Measurements from ENCODE around the gene ZFYVE16. TPM values are rescaled to one million over a fixed set of nuclear protein-coding genes. Genes with fewer than 3 reads are reported as not detected.

The ZFYVE16 gene
- total and polyA plus RNA-seq, 2 experiments from 2014 or later, result 15.8 to 19.0 TPM

DNA sequence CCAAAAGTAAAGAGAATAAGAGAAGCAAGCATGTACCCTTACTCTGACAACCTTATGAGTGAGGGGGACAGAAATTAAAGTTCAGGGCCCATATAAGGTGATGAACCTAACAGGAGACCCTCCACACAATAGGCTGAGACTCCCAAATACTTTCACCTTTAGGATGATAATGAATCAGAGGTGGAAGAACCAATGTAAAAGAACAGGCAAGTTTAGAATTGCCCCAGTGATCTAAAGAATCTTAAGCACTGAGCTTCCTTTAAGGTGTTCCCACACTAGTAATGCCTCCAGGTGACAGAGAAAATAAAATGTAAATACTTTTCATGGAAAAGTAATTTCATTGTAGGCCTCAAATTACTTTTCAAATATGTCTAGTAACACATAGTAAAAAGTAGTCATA, 71.8 kb downstream of the ZFYVE16 start:
- H3K9me2 ChIP-seq (ENCODE audit: insufficient read depth), result no peaks in the 10 kb centered on the region
- no peaks in the 10 kb centered on the region for H3K4me1 ChIP-seq (ENCODE audit: insufficient read depth)
- H3K36me3 ChIP-seq (ENCODE audit: low read depth), result peaks cover 26% of the 10 kb centered on the region; the same call in 1 of the 2 replicates
- H3K9ac ChIP-seq, result no peak overlapping the region
- H2AFZ ChIP-seq, result no peak overlapping the region
- no peaks in the 10 kb centered on the region for H3F3A ChIP-seq (ENCODE audit: insufficient read depth)
- no peak overlapping the region for H3K4me3 ChIP-seq
- H3K27ac ChIP-seq, result no peak overlapping the region
- no peaks in the 10 kb centered on the region for H3K27me3 ChIP-seq (replicated peaks; ENCODE audit: insufficient read depth)
- no peaks in the 10 kb centered on the region for H3K9me3 ChIP-seq (ENCODE audit: low read depth)
- no peak for TF ChIP-seq EZH2 (IDR thresholded peaks at IDR 0.05; ENCODE audit: insufficient read depth, poor library complexity, severe bottlenecking)
- no peak for TF ChIP-seq EZH2phosphoT487 (IDR thresholded peaks at IDR 0.05; ENCODE audit: insufficient read depth, low read depth)
- no peak for DNase-seq
- no peak overlapping the region for H3K4me2 ChIP-seq (ENCODE audit: unreplicated experiment)
- no peaks in the 10 kb centered on the region for H3K79me2 ChIP-seq (ENCODE audit: insufficient read depth)
- in situ Hi-C loops (cut with MboI), result no loop called here
- no peaks in the 10 kb centered on the region for H4K20me1 ChIP-seq (ENCODE audit: insufficient read depth)

DNA sequence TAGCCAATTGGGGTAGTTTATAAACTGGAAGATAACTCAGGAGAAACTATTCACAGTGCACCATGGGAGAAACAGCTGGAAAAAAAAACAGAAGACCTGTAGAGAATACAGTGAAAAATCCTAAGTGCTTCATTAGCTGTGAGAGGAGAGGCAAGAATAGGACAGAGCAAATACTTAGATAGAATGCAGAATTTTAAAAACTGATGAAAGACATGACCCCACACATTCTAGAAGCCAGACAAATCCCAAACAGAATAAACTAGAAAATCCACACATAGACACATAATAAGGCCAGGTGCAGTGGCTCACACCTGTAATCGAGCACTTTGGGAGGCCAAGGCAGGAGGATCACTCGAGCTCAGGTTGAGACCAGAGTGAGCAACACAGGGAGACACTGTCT, 72.5 kb downstream of the ZFYVE16 start:
- Histone ChIP-seq H3F3A (ENCODE audit: insufficient read depth) (no peaks in the 10 kb centered on the region), H3K4me3 (no peak overlapping the region), H3K36me3 (ENCODE audit: low read depth) (peaks cover 20% of the 10 kb centered on the region; the same call in 1 of the 2 replicates), H4K20me1 (ENCODE audit: insufficient read depth) (no peaks in the 10 kb centered on the region), H3K27ac (no peak overlapping the region), H3K27me3 (replicated peaks; ENCODE audit: insufficient read depth) (no peaks in the 10 kb centered on the region), H2AFZ (no peak overlapping the region), H3K9ac (no peak overlapping the region), H3K9me2 (ENCODE audit: insufficient read depth) (no peaks in the 10 kb centered on the region), H3K4me1 (ENCODE audit: insufficient read depth) (no peaks in the 10 kb centered on the region), H3K79me2 (ENCODE audit: insufficient read depth) (no peaks in the 10 kb centered on the region), H3K9me3 (ENCODE audit: low read depth) (no peaks in the 10 kb centered on the region), H3K4me2 (ENCODE audit: unreplicated experiment) (no peak overlapping the region)
- 97 to 100% methylated on average over 2 of the region's 2 CpGs for WGBS, 2 experiments (ENCODE audit: low coverage in 1 of 2, low lambda C conversion rate in 2 of 2, missing lambda C conversion rate in 2 of 2)
- no peak for DNase-seq
- no peak for TF ChIP-seq EZH2 (IDR thresholded peaks at IDR 0.05; ENCODE audit: insufficient read depth, poor library complexity, severe bottlenecking)
- no peak for TF ChIP-seq EZH2phosphoT487 (IDR thresholded peaks at IDR 0.05; ENCODE audit: insufficient read depth, low read depth)
- in situ Hi-C loops (cut with MboI), result no loop called here

DNA sequence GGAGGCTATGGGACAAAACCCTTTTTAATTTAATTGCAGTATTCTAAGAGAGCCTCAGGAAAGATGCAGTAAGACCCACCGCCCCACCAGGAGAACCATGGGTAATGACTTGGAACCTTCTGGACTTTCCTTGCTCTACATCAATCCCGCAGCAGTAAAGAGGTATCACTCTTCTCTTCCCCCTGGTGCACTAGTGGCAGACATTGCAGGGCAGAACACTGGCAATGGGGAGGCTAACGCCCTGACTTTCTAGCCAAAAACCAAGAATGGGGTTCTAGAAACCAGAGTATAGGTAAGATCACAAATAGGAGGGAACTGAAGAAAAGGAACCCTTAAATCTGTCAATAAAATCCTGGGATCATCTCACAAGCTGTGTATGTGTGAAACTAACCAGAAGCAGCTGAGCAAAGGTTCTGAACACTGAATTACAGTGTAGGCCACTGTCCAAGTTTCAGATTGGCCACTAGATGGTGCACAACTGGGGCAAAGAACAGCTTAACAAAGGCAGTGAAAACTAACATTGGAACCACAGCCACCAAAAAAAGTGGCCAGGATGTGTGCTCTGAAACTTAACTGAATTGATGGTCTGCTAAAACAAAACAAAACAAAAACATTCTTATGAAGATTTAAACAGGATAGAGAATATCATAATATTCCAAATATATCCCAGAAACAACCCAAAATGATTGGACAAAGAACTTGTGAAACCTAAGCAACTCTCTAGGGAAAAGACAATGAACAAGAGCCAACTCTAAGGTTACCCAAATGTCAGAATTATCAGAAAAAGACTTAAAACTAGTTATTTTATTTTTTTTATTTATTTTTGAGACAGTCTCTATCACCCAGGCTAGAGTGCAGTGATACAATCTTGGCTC, 73.4 kb downstream of the ZFYVE16 start:
- Histone ChIP-seq H3F3A (ENCODE audit: insufficient read depth) (0 out of 2 replicates have a peak, but pooled peaks cover 2% of the 10 kb centered on the region), H3K9ac (no peak overlapping the region), H3K9me3 (ENCODE audit: low read depth) (no peaks in the 10 kb centered on the region), H3K36me3 (ENCODE audit: low read depth) (peaks cover 17% of the 10 kb centered on the region; the same call in 1 of the 2 replicates), H3K9me2 (ENCODE audit: insufficient read depth) (no peaks in the 10 kb centered on the region), H3K4me3 (no peak overlapping the region), H3K4me2 (ENCODE audit: unreplicated experiment) (no peak overlapping the region), H3K79me2 (ENCODE audit: insufficient read depth) (no peaks in the 10 kb centered on the region), H2AFZ (no peak overlapping the region), H3K27ac (no peak overlapping the region), H3K4me1 (ENCODE audit: insufficient read depth) (no peaks in the 10 kb centered on the region), H4K20me1 (ENCODE audit: insufficient read depth) (no peaks in the 10 kb centered on the region), H3K27me3 (replicated peaks; ENCODE audit: insufficient read depth) (no peaks in the 10 kb centered on the region)
- 98 to 99% methylated on average over 3 of the region's 3 CpGs for WGBS, 2 experiments (ENCODE audit: low coverage in 1 of 2, low lambda C conversion rate in 2 of 2, missing lambda C conversion rate in 2 of 2)
- peak; percentile 78 for DNase-seq
- in situ Hi-C loops (cut with MboI), result no loop called here
- TF ChIP-seq EZH2phosphoT487 (IDR thresholded peaks at IDR 0.05; ENCODE audit: insufficient read depth, low read depth) (no peak), EZH2 (IDR thresholded peaks at IDR 0.05; ENCODE audit: insufficient read depth, poor library complexity, severe bottlenecking) (no peak)

DNA sequence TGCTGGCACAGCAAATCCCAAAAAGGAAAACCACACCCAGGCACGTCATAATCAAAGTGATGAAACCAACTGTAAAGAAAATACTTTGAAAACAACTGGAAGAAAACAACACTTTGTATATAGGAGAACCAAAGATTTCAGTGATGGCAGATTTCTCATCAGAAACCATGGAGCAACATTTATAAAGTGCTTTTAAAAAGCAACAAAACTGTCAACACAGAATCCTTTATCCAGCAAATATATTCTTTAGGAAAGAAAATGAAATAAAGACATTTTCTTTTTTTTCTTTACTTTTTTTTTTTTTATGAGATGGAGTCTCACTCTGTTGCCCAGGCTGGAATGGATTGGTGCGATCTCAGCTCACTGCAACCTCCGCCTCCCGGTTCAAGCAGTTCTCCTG, 74.7 kb downstream of the ZFYVE16 start:
- H3K4me3 ChIP-seq, result no peak overlapping the region
- H3K27ac ChIP-seq, result no peak overlapping the region
- H2AFZ ChIP-seq, result no peak overlapping the region
- TF ChIP-seq EZH2 (IDR thresholded peaks at IDR 0.05; ENCODE audit: insufficient read depth, poor library complexity, severe bottlenecking), result no peak
- TF ChIP-seq EZH2phosphoT487 (IDR thresholded peaks at IDR 0.05; ENCODE audit: insufficient read depth, low read depth), result no peak
- H3K27me3 ChIP-seq (replicated peaks; ENCODE audit: insufficient read depth), result no peaks in the 10 kb centered on the region
- no peak overlapping the region for H3K9ac ChIP-seq
- H3K9me2 ChIP-seq (ENCODE audit: insufficient read depth), result no peaks in the 10 kb centered on the region
- H3K79me2 ChIP-seq (ENCODE audit: insufficient read depth), result no peaks in the 10 kb centered on the region
- DNase-seq, result no peak
- H3K36me3 ChIP-seq (ENCODE audit: low read depth), result peaks cover 17% of the 10 kb centered on the region; the same call in 1 of the 2 replicates
- no peaks in the 10 kb centered on the region for H4K20me1 ChIP-seq (ENCODE audit: insufficient read depth)
- H3K4me1 ChIP-seq (ENCODE audit: insufficient read depth), result 0 out of 2 replicates have a peak, but pooled peaks cover 8% of the 10 kb centered on the region
- in situ Hi-C loops (cut with MboI), result no loop called here
- no peak overlapping the region for H3K4me2 ChIP-seq (ENCODE audit: unreplicated experiment)
- WGBS, 2 experiments (ENCODE audit: low coverage in 1 of 2, low lambda C conversion rate in 2 of 2, missing lambda C conversion rate in 2 of 2), result 71 to 72% methylated on average over 4 of the region's 4 CpGs
- H3F3A ChIP-seq (ENCODE audit: insufficient read depth), result peaks cover 10% of the 10 kb centered on the region; the same call in 1 of the 2 replicates
- no peaks in the 10 kb centered on the region for H3K9me3 ChIP-seq (ENCODE audit: low read depth)
